Subcutaneous abdominal adipose tissue (tissue), 5 donors: ENCODE data around the gene ACO2.
"Not testable (repeated sequence)": the region's sequence is repeated elsewhere in the genome, so short reads cannot be mapped to it uniquely, and the experiment has no call there.

Experiments
- H3K27ac ChIP-seq: one replicate; pipeline ENCODE4 v1.7.0; 2013; ENCODE audit warnings: low read depth, mild to moderate bottlenecking, inconsistent platforms, low read length, moderate library complexity
- H3K27me3 ChIP-seq, 5 donors: one replicate each; pipeline ENCODE4 v1.7.0; 2013; ENCODE audit warnings: low read length in 5 of 5, inconsistent platforms in 1 of 5; ENCODE audit not compliant: control insufficient read depth in 5 of 5, insufficient read depth in 4 of 5
- H3K36me3 ChIP-seq, 5 donors: one replicate each; pipeline ENCODE4 v1.7.0; 2013; ENCODE audit warnings: low read length in 5 of 5; ENCODE audit not compliant: control insufficient read depth in 5 of 5, insufficient read depth in 5 of 5
- H3K4me1 ChIP-seq, 5 donors: one replicate each; pipeline ENCODE4 v1.7.0; 2013; ENCODE audit warnings: low read length in 5 of 5, mild to moderate bottlenecking in 3 of 5, moderate library complexity in 1 of 5; ENCODE audit not compliant: control insufficient read depth in 5 of 5, insufficient read depth in 5 of 5
- H3K4me3 ChIP-seq, 5 donors: one replicate each; pipeline ENCODE4 v1.7.0; 2013; ENCODE audit warnings: low read length in 5 of 5, low read depth in 1 of 5
- H3K9ac ChIP-seq, 5 donors: one replicate each; pipeline ENCODE4 v1.7.0; 2013; ENCODE audit warnings: low read length in 5 of 5, mild to moderate bottlenecking in 4 of 5, moderate library complexity in 3 of 5
- H3K9me3 ChIP-seq, 5 donors: one replicate each; pipeline ENCODE4 v1.7.0; 2013; ENCODE audit warnings: low read length in 5 of 5; ENCODE audit not compliant: control insufficient read depth in 5 of 5
- donor health status: healthy.
- donor health status: healthy.
- donor health status: healthy.
- donor health status: healthy.
- donor health status: healthy.

Gene ACO2

DNA sequence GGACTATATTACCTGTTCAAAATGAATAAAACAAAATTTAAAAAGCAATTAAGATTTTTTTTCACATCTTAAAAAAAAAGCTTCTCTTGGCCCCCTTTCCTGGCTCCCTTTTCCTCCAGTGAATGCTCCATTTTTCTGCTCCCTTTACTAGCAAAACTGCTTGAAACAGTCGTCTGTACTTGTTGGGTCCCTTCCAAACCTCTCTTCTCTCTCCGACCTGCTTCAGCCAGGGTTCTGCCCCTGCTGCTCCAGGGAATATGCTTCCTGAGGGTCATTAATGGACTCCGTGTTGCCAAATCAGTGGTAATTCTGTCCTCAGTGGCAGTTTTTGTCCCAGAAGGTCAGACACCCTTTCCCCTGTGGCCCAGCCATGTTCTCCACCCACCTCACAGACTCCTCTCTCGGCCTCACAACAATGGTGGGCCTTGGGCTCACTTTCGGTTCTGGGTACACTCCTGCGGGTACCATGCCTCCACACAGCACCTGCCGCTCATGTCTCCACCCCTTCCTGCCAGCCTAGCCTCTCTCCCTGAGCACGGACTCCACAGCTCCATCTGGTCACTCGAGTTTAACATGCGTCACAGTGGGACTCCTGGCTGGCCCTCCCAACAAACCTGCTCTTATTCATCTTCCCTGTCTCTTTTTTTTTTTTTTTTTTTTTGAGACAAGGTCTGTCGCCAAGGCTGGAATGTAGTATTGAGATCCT, 83.1 kb downstream of the ACO2 start:
- H3K9ac ChIP-seq = no peak overlapping the region

DNA sequence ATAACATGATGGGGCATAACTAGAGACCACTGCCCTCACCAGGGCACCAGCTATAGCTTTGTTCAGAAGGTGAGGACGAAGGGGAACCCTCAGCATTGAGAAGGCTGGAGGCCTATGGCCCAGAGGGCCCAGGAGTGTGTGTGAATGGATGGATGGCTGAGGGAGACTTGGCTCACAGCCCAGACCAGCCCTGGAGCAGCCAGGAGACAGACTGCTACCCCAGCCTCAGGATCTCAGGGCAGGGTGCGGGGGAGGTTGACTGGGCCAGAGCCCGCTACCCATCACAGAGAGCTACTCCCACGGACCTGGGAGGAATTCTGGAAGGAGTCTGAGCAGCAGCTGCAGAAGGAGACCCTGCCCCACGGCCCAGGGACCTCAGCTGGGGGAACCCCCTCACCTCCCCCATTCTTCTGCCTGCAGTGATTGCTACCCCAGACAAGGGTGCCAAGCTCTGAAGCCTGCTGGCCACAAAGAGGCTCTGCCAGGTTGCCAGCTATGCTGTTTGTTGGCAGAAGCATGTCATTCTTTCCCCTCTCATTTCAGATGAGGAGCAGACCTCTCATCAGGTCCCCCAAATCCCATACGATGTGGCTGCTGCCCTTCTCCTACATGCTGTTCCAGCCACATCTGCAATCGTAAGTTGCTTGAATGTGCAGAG, 86.5 kb downstream of the ACO2 start:
- no peaks in the 10 kb centered on the region for H3K36me3 ChIP-seq
- H3K27ac ChIP-seq = no peak overlapping the region
- peaks cover 0 to 7% (median 5%) of the 10 kb centered on the region in 5 donors for H3K27me3 ChIP-seq
- no peak overlapping the region for H3K4me3 ChIP-seq
- H3K9ac ChIP-seq = no peak overlapping the region
- H3K4me1 ChIP-seq = peaks cover 0 to 9% (median 6%) of the 10 kb centered on the region in 5 donors
- H3K9me3 ChIP-seq = no peaks in the 10 kb centered on the region

More for the DNA sequence above, 83.1 kb downstream of the ACO2 start:
- Histone ChIP-seq H3K36me3 (no peaks in the 10 kb centered on the region), H3K4me3 (no peak overlapping the region), H3K9me3 (no peaks in the 10 kb centered on the region), H3K4me1 (peaks cover 0 to 2% (median 1%) of the 10 kb centered on the region in 5 donors), H3K27me3 (no peaks in the 10 kb centered on the region), H3K27ac (no peak overlapping the region)

DNA sequence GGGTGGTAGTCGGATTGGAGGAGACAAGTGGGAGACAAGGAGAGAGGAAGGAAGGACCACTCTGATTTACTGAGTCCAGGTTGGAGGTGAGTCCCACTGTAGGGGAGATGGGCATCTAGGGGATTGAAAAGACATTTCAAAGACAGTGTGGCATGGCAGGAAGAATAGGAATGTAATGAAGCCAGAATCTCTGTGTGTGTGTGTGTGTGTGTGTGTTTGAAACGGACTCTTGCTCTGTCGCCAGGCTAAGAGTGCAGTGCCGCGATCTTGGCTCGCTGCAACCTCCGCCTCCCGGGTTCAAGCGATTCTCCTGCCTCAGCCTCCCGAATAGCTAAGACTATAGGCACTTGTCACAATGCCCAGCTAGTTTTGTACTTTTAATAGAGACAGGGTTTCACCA, 87.6 kb downstream of the ACO2 start:
- no peak overlapping the region for H3K27ac ChIP-seq
- no peaks in the 10 kb centered on the region for H3K36me3 ChIP-seq
- H3K9me3 ChIP-seq = no peaks in the 10 kb centered on the region
- no peak overlapping the region for H3K4me3 ChIP-seq
- peaks cover 0 to 9% (median 6%) of the 10 kb centered on the region in 5 donors for H3K4me1 ChIP-seq
- peaks cover 0 to 17% (median 12%) of the 10 kb centered on the region in 5 donors for H3K27me3 ChIP-seq
- no peak overlapping the region for H3K9ac ChIP-seq

- Histone ChIP-seq H3K4me1 (peaks cover 0 to 9% (median 6%) of the 10 kb centered on the region in 5 donors), H3K27me3 (peaks cover 0 to 23% (median 18%) of the 10 kb centered on the region in 5 donors), H3K9me3 (no peaks in the 10 kb centered on the region), H3K36me3 (no peaks in the 10 kb centered on the region), H3K9ac (no peak overlapping the region), H3K4me3 (no peak overlapping the region), H3K27ac (no peak overlapping the region)
Observed at GRCh38 chr22:41557401-41558240, 88.7 kb downstream of the ACO2 start.

- H3K27me3 ChIP-seq = peaks cover 0 to 28% (median 21%) of the 10 kb centered on the region in 5 donors
- H3K9ac ChIP-seq, H3K9me3 ChIP-seq, H3K4me3 ChIP-seq, H3K36me3 ChIP-seq, H3K27ac ChIP-seq: not testable (repeated sequence)
- H3K4me1 ChIP-seq = peaks cover 0 to 13% (median 6%) of the 10 kb centered on the region in 5 donors
Observed at GRCh38 chr22:41558241-41558630, 89.3 kb downstream of the ACO2 start.

- Histone ChIP-seq H3K4me3 (no peak overlapping the region), H3K36me3 (no peaks in the 10 kb centered on the region), H3K9me3 (no peaks in the 10 kb centered on the region), H3K27ac (no peak overlapping the region), H3K9ac (no peak overlapping the region), H3K27me3 (peaks cover 0 to 28% (median 21%) of the 10 kb centered on the region in 5 donors), H3K4me1 (peaks cover 0 to 13% (median 6%) of the 10 kb centered on the region in 5 donors)
Observed at GRCh38 chr22:41560095-41560471, 91.2 kb downstream of the ACO2 start.

GRCh38 chr22:41561335-41561734, 92.4 kb downstream of the ACO2 start:
- no peaks in the 10 kb centered on the region for H3K9me3 ChIP-seq
- H3K36me3 ChIP-seq = no peaks in the 10 kb centered on the region
- no peak overlapping the region for H3K27ac ChIP-seq
- peaks cover 0 to 17% (median 6%) of the 10 kb centered on the region in 5 donors for H3K4me1 ChIP-seq
- H3K4me3 ChIP-seq = no peak overlapping the region
- H3K9ac ChIP-seq = no peak overlapping the region
- peaks cover 0 to 28% (median 21%) of the 10 kb centered on the region in 5 donors for H3K27me3 ChIP-seq

- H3K9ac ChIP-seq = no peak overlapping the region
- H3K27me3 ChIP-seq = peaks cover 0 to 28% (median 21%) of the 10 kb centered on the region in 5 donors
- no peak overlapping the region for H3K27ac ChIP-seq
- peaks cover 0 to 17% (median 7%) of the 10 kb centered on the region in 5 donors for H3K4me1 ChIP-seq
- no peak overlapping the region for H3K4me3 ChIP-seq
- no peaks in the 10 kb centered on the region for H3K9me3 ChIP-seq
- H3K36me3 ChIP-seq = no peaks in the 10 kb centered on the region
Observed at GRCh38 chr22:41561788-41562187, 92.9 kb downstream of the ACO2 start.

DNA sequence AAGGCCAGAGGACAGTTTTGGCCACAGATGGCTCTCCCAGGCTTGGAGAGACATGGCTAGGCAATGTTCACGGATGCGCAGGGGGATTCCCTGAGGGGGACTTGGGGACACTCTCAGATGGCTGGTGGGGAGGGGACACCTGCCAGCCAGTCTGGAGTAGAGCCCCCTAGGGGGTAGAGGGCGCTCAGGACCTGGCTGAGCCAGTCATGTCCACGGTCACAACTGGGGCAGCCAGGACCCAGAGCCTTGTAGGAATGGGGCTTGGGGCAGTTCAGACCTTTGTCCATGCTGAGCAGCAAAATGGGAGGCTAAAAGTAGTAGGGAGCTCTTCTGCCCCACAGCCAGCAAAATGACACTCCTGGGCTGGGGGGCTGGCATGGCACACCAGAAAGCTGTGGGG, 93.5 kb downstream of the ACO2 start:
- H3K36me3 ChIP-seq = no peaks in the 10 kb centered on the region
- H3K4me1 ChIP-seq = peaks cover 0 to 15% (median 8%) of the 10 kb centered on the region in 5 donors
- H3K9me3 ChIP-seq = no peaks in the 10 kb centered on the region
- H3K27me3 ChIP-seq = peaks cover 0 to 28% (median 21%) of the 10 kb centered on the region in 5 donors
- no peak overlapping the region for H3K4me3 ChIP-seq
- no peak overlapping the region for H3K27ac ChIP-seq
- H3K9ac ChIP-seq = no peak overlapping the region
